ENCODE data around the gene C1R. TPM values are rescaled to one million over a fixed set of nuclear protein-coding genes. Genes with fewer than 3 reads are reported as not detected.
"Not testable (repeated sequence)": the region's sequence is repeated elsewhere in the genome, so short reads cannot be mapped to it uniquely, and the experiment has no call there.

Gene C1R
- total RNA-seq, 1 donor from 2014 or later, result 3.2 TPM

- no peak for TF ChIP-seq CTCF (IDR thresholded peaks at IDR 0.05; ENCODE audit: insufficient read depth, low read length, severe bottlenecking)
- DNase-seq (ENCODE audit: low read depth) (no peak), FAIRE-seq (no peak)
- no peaks in the 10 kb centered on the region for H3K36me3 ChIP-seq (ENCODE audit: control insufficient read depth, insufficient read depth, low read length)
- no peaks in the 10 kb centered on the region for H3K27me3 ChIP-seq (ENCODE audit: control insufficient read depth, insufficient read depth, low read length)
- H3K4me3 ChIP-seq (ENCODE audit: low read depth, low read length), result no peak overlapping the region
Measured at GRCh38 chr12:7045913-7046312, 46.3 kb downstream of the C1R start.

GRCh38 chr12:7042842-7043241 lies 49.4 kb downstream of the C1R start:
- H3K27me3 ChIP-seq (ENCODE audit: control insufficient read depth, insufficient read depth, low read length), result no peaks in the 10 kb centered on the region
- no peak overlapping the region for H3K4me3 ChIP-seq (ENCODE audit: low read depth, low read length)
- FAIRE-seq (no peak), DNase-seq (ENCODE audit: low read depth) (peak; percentile 71)
- H3K36me3 ChIP-seq (ENCODE audit: control insufficient read depth, insufficient read depth, low read length), result no peaks in the 10 kb centered on the region
- TF ChIP-seq CTCF (IDR thresholded peaks at IDR 0.05; ENCODE audit: insufficient read depth, low read length, severe bottlenecking), result peak; percentile 29

- no peaks in the 10 kb centered on the region for H3K27me3 ChIP-seq (ENCODE audit: control insufficient read depth, insufficient read depth, low read length)
- no peaks in the 10 kb centered on the region for H3K36me3 ChIP-seq (ENCODE audit: control insufficient read depth, insufficient read depth, low read length)
- H3K4me3 ChIP-seq (ENCODE audit: low read depth, low read length), result no peak overlapping the region
- TF ChIP-seq CTCF (IDR thresholded peaks at IDR 0.05; ENCODE audit: insufficient read depth, low read length, severe bottlenecking), result no peak
- FAIRE-seq, result peak; percentile 23
- DNase-seq (ENCODE audit: low read depth), result peak; percentile 85
Measured at GRCh38 chr12:7039403-7039802, 52.8 kb downstream of the C1R start.

- Histone ChIP-seq H3K36me3 (ENCODE audit: control insufficient read depth, insufficient read depth, low read length) (no peaks in the 10 kb centered on the region), H3K27me3 (ENCODE audit: control insufficient read depth, insufficient read depth, low read length) (no peaks in the 10 kb centered on the region), H3K4me3 (ENCODE audit: low read depth, low read length) (no peak overlapping the region)
- no peak for FAIRE-seq
- no peak for DNase-seq (ENCODE audit: low read depth)
- TF ChIP-seq CTCF (IDR thresholded peaks at IDR 0.05; ENCODE audit: insufficient read depth, low read length, severe bottlenecking), result no peak
Measured at GRCh38 chr12:7038591-7038990, 53.7 kb downstream of the C1R start.

- FAIRE-seq; H3K36me3 ChIP-seq (ENCODE audit: control insufficient read depth, insufficient read depth, low read length); DNase-seq (ENCODE audit: low read depth); H3K27me3 ChIP-seq (ENCODE audit: control insufficient read depth, insufficient read depth, low read length); H3K4me3 ChIP-seq (ENCODE audit: low read depth, low read length): not testable (repeated sequence)
Measured at GRCh38 chr12:7037411-7037810, 54.8 kb downstream of the C1R start.

- TF ChIP-seq CTCF (IDR thresholded peaks at IDR 0.05; ENCODE audit: insufficient read depth, low read length, severe bottlenecking), result no peak
- H3K27me3 ChIP-seq (ENCODE audit: control insufficient read depth, insufficient read depth, low read length), result peaks cover 1% of the 10 kb centered on the region
- no peak overlapping the region for H3K4me3 ChIP-seq (ENCODE audit: low read depth, low read length)
- DNase-seq (ENCODE audit: low read depth), result no peak
- H3K36me3 ChIP-seq (ENCODE audit: control insufficient read depth, insufficient read depth, low read length), result no peaks in the 10 kb centered on the region
- no peak for FAIRE-seq
Measured at GRCh38 chr12:7035463-7035862, 56.8 kb downstream of the C1R start.

Data from bronchial epithelial cell (primary cell).